GM12892 (cell line): Measurements from ENCODE around the gene PRKCQ.

ENCODE experiments used
- POLR2AphosphoS5 ChIP-seq: IDR thresholded peaks from 2 replicates; pipeline ENCODE4 v1.6.1; 2011; ENCODE audit warnings: low read depth, low read length, control low read depth
- TAF1 ChIP-seq: IDR thresholded peaks from 2 replicates; pipeline ENCODE4 v1.6.1; 2011; ENCODE audit warnings: low read depth, mild to moderate bottlenecking, control low read depth, low read length, borderline replicate concordance

GRCh38 chr10:6561552-6561951 lies 18.5 kb downstream of the PRKCQ start:
- TF ChIP-seq TAF1 (no peak), POLR2AphosphoS5 (no peak)
